WERI-Rb-1 (cell line): ENCODE data around the gene ZNF319.

Source experiments
- DNase-seq: peaks from one replicate; pipeline ENCODE4 v3.0.0-alpha.2; 2020
- H3K27ac ChIP-seq: fragments of 250-450 bp; sonication (Bioruptor Pico); 2 replicates; pipeline ENCODE4 v1.5.1; 2020; ENCODE audit warnings: mild to moderate bottlenecking, moderate library complexity
- H3K27me3 ChIP-seq: fragments of 250-450 bp; sonication (Bioruptor Pico); 2 replicates; pipeline ENCODE4 v1.5.1; 2021; ENCODE audit warnings: mild to moderate bottlenecking, low read depth, moderate library complexity; ENCODE audit not compliant: insufficient read depth, severe bottlenecking
- H3K36me3 ChIP-seq: fragments of 250-450 bp; sonication (Bioruptor Pico); 2 replicates; pipeline ENCODE4 v1.5.1; 2020; ENCODE audit warnings: mild to moderate bottlenecking, moderate library complexity
- H3K4me3 ChIP-seq: 2 replicates; pipeline ENCODE4 v1.5.1; 2011; ENCODE audit warnings: low read depth, mild to moderate bottlenecking, control low read depth, low read length
- H3K9me3 ChIP-seq: fragments of 250-450 bp; sonication (Bioruptor Pico); 2 replicates; pipeline ENCODE4 v1.5.1; 2021; ENCODE audit warnings: mild to moderate bottlenecking, moderate library complexity; ENCODE audit not compliant: severe bottlenecking
- TF ChIP-seq, protein P1 (sequence below): IDR thresholded peaks from 2 replicates; pipeline ENCODE4 v1.5.1; 2011; ENCODE audit warnings: low read depth, mild to moderate bottlenecking, control low read depth, inconsistent platforms, low read length

The ZNF319 gene

DNA sequence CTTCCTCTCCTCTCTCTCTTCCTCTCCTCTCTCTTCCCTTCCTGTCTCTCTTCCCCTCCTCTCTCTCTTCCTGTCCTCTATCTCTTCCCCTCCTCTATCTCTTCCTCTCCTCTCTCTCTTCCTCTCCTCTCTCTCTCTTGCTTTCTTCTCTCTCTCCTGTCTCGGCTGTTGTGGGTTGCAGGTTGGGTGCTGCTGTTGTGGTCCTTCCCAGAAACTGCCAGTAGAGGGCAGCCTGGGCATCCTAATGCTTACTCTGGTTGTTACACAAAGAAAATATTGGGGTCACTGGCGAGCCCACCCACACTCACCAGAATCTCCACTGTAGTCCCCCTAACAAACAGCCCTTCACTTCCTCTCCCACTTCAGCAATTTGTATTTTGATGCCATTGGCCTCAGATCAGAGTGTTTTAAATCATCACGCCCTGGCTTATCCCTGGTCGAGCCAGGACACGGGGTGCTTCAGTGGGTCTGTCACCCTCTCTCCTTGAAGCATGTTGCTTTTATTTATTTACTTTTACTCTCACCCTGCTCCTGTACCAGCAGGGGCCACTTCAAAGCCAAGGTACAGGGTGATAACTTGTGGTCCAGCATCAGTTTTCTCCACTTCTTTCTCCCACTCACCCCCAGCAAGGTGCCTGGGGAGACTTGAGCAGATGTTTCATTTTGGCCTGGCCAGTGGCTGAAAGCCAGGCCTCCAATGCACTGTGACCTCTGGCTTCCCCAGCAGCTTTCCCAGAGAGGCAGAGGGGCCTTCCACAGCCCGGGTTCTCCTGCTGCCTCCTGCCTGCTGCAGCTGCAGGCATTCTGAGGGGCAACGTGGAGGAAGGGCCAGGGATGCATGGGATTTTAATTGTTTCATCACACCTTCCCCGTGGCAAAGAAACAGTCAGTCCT, 20.4 kb upstream of the ZNF319 start:
- H3K9me3 ChIP-seq, result no peaks in the 10 kb centered on the region
- H3K4me3 ChIP-seq, result no peak overlapping the region
- H3K27me3 ChIP-seq, result no peaks in the 10 kb centered on the region
- peak; percentile 46 for DNase-seq
- TF ChIP-seq, protein P1, sequence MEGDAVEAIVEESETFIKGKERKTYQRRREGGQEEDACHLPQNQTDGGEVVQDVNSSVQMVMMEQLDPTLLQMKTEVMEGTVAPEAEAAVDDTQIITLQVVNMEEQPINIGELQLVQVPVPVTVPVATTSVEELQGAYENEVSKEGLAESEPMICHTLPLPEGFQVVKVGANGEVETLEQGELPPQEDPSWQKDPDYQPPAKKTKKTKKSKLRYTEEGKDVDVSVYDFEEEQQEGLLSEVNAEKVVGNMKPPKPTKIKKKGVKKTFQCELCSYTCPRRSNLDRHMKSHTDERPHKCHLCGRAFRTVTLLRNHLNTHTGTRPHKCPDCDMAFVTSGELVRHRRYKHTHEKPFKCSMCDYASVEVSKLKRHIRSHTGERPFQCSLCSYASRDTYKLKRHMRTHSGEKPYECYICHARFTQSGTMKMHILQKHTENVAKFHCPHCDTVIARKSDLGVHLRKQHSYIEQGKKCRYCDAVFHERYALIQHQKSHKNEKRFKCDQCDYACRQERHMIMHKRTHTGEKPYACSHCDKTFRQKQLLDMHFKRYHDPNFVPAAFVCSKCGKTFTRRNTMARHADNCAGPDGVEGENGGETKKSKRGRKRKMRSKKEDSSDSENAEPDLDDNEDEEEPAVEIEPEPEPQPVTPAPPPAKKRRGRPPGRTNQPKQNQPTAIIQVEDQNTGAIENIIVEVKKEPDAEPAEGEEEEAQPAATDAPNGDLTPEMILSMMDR, result peak; percentile 78
- H3K27ac ChIP-seq, result no peak overlapping the region
- 0 out of 2 replicates have a peak, but pooled peaks cover 2% of the 10 kb centered on the region for H3K36me3 ChIP-seq

DNA sequence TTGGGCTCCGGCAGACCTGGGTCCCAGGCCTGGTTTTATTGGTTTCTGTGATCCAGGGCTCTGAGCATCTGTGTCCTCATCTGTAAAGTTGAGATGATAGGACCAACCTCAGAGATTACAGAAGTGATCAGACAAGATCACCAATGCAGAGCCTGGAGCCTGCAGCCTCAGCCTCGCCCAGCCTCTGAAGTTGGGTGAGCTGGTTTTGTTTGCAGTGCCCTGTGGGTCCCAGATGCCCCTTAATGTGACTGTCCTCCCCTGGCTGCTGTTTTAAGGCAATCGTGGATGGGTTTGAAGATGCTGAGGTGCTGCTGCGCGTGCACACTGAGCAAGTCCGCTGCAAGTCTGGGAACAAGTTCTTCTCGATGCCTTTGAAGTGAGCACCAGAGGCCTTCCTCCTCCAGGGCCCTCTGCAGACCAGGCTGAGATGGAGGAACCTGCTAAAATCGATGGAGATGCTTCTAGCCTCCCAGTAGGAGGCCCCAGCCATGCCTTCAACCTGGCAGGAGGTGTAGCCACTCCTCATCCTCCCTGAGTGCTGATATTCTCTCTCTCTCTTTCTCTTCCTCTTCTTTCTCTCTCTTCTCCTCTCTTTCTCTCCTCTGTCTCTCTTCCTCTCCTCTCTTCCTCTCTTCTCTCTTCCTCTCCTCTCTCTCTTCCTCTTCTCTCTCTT, 19.5 kb upstream of the ZNF319 start:
- Histone ChIP-seq H3K27ac (no peak overlapping the region), H3K9me3 (no peaks in the 10 kb centered on the region), H3K4me3 (no peak overlapping the region), H3K27me3 (no peaks in the 10 kb centered on the region), H3K36me3 (0 out of 2 replicates have a peak, but pooled peaks cover 2% of the 10 kb centered on the region)
- DNase-seq, result no peak
- TF ChIP-seq, protein P1, result no peak

DNA sequence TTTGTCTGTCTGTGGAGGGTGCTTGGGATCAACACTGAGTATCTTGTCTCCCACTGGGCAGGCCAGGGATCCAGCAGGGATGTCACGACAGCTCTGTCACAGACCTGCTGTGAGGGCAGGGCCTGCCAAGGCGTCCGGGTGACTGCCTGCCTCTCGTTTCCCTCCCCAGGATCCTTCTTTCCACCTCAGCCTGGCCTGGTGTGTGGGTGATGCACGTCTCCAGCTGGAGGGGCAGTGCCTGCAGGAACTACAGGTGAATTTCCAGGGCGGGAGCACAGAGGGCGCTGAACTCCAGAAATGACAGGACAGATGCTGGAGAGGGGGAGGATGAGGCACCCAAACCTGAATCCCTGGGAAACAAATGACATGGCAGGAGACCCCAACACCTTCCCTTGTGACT, 18.3 kb upstream of the ZNF319 start:
- TF ChIP-seq, protein P1, result peak; percentile 65
- DNase-seq, result peak; percentile 68
- H3K36me3 ChIP-seq, result peaks cover 2% of the 10 kb centered on the region; the same call in 1 of the 2 replicates
- no peaks in the 10 kb centered on the region for H3K27me3 ChIP-seq
- H3K27ac ChIP-seq, result no peak overlapping the region
- H3K4me3 ChIP-seq, result no peak overlapping the region
- no peaks in the 10 kb centered on the region for H3K9me3 ChIP-seq

DNA sequence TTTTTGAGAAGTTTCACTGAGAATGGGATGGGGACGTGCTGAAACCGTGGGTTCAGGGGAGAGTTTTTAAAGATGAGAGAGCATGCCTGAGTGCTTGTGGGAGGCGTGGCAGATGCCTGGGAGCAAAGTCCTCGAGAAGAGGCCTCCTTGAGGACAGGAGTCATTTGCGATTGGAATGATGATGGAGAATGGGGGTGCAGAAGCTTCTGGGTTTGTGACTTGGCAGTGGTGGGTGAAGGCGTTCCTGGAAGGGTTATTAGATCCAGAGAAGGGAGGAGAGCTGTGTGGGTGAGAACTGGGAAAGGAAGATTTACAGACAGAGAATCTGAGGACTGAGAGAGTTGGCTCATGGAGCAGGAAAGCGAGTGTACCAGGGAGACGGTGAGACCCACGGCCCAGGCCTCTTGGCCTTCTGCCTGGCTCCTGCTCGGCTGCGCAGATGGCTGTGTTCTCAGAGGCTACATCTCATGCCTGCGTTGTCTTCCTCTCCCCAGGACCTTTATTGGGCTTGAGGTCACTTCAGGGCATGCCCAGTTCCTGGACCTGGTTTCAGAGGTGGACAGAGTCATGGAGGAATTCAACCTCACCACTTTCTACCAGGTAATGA, 16.5 kb upstream of the ZNF319 start:
- TF ChIP-seq, protein P1, result no peak
- H3K27ac ChIP-seq, result no peak overlapping the region
- peaks cover 7% of the 10 kb centered on the region for H3K36me3 ChIP-seq
- no peaks in the 10 kb centered on the region for H3K27me3 ChIP-seq
- DNase-seq, result no peak
- H3K9me3 ChIP-seq, result no peaks in the 10 kb centered on the region
- H3K4me3 ChIP-seq, result no peak overlapping the region

DNA sequence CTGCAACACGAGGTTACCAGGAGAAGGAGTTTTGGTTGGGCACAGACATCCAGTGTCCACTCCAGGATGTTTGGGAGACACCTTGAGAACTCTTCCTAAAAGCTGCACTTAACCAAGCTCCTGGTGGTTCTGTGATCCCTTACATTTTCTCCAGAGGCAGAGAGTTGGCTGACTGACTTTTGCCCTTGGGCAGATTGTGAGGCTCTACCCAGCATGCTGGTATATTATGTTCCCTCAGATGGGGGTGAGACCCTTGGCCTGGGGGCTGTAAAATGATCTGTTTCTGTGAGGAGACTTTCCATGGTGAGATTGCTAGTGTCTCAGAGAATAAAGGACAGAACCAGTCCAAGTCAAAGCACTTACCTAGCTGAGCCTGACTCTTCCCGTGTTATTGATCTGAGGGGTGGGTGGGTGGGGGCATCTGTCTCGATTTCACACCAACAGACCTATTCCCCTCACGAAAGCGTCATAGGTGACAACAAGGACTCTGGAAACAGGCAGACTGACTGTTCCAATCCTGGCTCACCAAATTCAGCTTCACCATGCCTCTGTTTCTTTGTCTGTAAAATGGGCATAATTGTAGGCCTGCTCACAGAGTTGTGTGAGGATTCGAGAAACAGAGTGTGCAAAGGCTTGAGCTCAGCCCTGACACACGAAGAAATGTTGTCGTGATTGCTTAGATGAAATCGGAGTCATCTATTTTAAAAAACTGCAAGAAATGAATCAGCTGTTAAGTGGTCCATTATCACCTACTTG, 12.9 kb upstream of the ZNF319 start:
- no peak for DNase-seq
- Histone ChIP-seq H3K36me3 (peaks cover 18% of the 10 kb centered on the region), H3K27me3 (no peaks in the 10 kb centered on the region), H3K9me3 (no peaks in the 10 kb centered on the region), H3K27ac (no peak overlapping the region), H3K4me3 (no peak overlapping the region)
- TF ChIP-seq, protein P1, result no peak
